GM23338 (cell line): Measurements from ENCODE around the gene GZMB. TPM values are rescaled to one million over a fixed set of nuclear protein-coding genes. Genes with fewer than 3 reads are reported as not detected.

ENCODE experiments used
- ATAC-seq: fragments of 200-7000 bp; cut with Tn5 transposase; 3 replicates; pipeline ENCODE4 v1.9.1; 2020
- DNase-seq: peaks from one replicate; pipeline ENCODE4 v3.0.0-alpha.2; 2015; ENCODE audit warnings: low spot score
- H2AFZ ChIP-seq: fragments of 200-600 bp; sonication (generic); 2 replicates; pipeline ENCODE4 v1.8.0; 2016; ENCODE audit warnings: antibody characterized with exemption, mild to moderate bottlenecking, moderate library complexity
- H3F3A ChIP-seq: fragments of 200-600 bp; sonication (generic); replicated peaks from 2 replicates; pipeline ENCODE4 v1.8.0; 2017; ENCODE audit warnings: antibody characterized with exemption, mixed run types, low read depth
- H3K27ac ChIP-seq: fragments of 200-600 bp; sonication (generic); 2 replicates; pipeline ENCODE4 v1.6.1; 2016; ENCODE audit warnings: low read depth
- H3K27me3 ChIP-seq: fragments of 200-600 bp; sonication (generic); 2 replicates; pipeline ENCODE4 v1.8.0; 2016; ENCODE audit warnings: mild to moderate bottlenecking, mixed run types, moderate library complexity; ENCODE audit not compliant: insufficient read depth
- H3K36me3 ChIP-seq: fragments of 200-600 bp; sonication (generic); 2 replicates; pipeline ENCODE4 v1.8.0; 2016; ENCODE audit warnings: mild to moderate bottlenecking; ENCODE audit not compliant: insufficient read depth
- H3K4me1 ChIP-seq: fragments of 200-600 bp; sonication (generic); 2 replicates; pipeline ENCODE4 v1.8.0; 2016; ENCODE audit warnings: mild to moderate bottlenecking, moderate library complexity; ENCODE audit not compliant: insufficient read depth
- H3K4me2 ChIP-seq: fragments of 200-600 bp; sonication (generic); 2 replicates; pipeline ENCODE4 v1.7.1; 2017; ENCODE audit warnings: mixed run types
- H3K4me3 ChIP-seq: fragments of 200-600 bp; sonication (generic); 2 replicates; pipeline ENCODE4 v1.6.1; 2016; ENCODE audit warnings: mixed run types
- H3K79me2 ChIP-seq: fragments of 200-600 bp; sonication (generic); replicated peaks from 2 replicates; pipeline ENCODE4 v1.8.0; 2017; ENCODE audit warnings: mild to moderate bottlenecking; ENCODE audit not compliant: insufficient read depth
- H3K9me2 ChIP-seq: fragments of 200-600 bp; sonication (generic); 2 replicates; pipeline ENCODE4 v1.8.0; 2017; ENCODE audit not compliant: insufficient read depth
- H4K20me1 ChIP-seq: fragments of 200-600 bp; sonication (generic); replicated peaks from 2 replicates; pipeline ENCODE4 v1.8.0; 2017; ENCODE audit warnings: mild to moderate bottlenecking; ENCODE audit not compliant: insufficient read depth
- H3K27ac Mint-ChIP-seq: 2 replicates; pipeline ENCODE4 v1.8.0; 2020; ENCODE audit warnings: inconsistent platforms, mild to moderate bottlenecking, moderate library complexity, mixed read lengths
- H3K27me3 Mint-ChIP-seq: 3 replicates; pipeline ENCODE4 v1.8.0; 2022; ENCODE audit warnings: low read depth, mild to moderate bottlenecking, moderate library complexity, mixed read lengths, inconsistent platforms; ENCODE audit not compliant: insufficient read depth, poor library complexity
- H3K36me3 Mint-ChIP-seq: 3 replicates; pipeline ENCODE4 v1.8.0; 2021; ENCODE audit warnings: low read depth, mild to moderate bottlenecking, inconsistent platforms, moderate library complexity, mixed read lengths
- H3K4me1 Mint-ChIP-seq: 3 replicates; pipeline ENCODE4 v1.8.0; 2020; ENCODE audit warnings: mild to moderate bottlenecking, inconsistent platforms, mixed read lengths
- H3K4me3 Mint-ChIP-seq: 3 replicates; pipeline ENCODE4 v1.8.0; 2021; ENCODE audit warnings: moderate library complexity, mild to moderate bottlenecking, inconsistent platforms, mixed read lengths
- H3K9me3 Mint-ChIP-seq: 3 replicates; pipeline ENCODE4 v1.8.0; 2020; ENCODE audit warnings: moderate library complexity, mild to moderate bottlenecking, inconsistent platforms, mixed read lengths
- CREB1 ChIP-seq: fragments of 250-450 bp; sonication (Bioruptor Pico); IDR thresholded peaks from 2 replicates; pipeline ENCODE4 v1.5.0; 2020; ENCODE audit warnings: low read depth, mild to moderate bottlenecking, moderate library complexity
- CTCF ChIP-seq, 2 experiments: fragments of 200-600 bp in 1 of 2; sonication (generic) in 1 of 2; conservative IDR thresholded peaks; 2 replicates each; pipeline versions ENCODE4 v1.5.1 to v1.6.1; 2016 to 2017; ENCODE audit warnings: antibody characterized with exemption in 2 of 2, low read depth in 2 of 2, mild to moderate bottlenecking in 2 of 2, moderate library complexity in 1 of 2
- ETS1 ChIP-seq: IDR thresholded peaks from 2 replicates; pipeline ENCODE4 v1.6.1; 2016; ENCODE audit warnings: antibody characterized with exemption
- EZH2 ChIP-seq: fragments of 200-600 bp; sonication (generic); IDR thresholded peaks from one replicate; pipeline ENCODE4 v1.8.0; 2017; ENCODE audit warnings: antibody characterized with exemption, mild to moderate bottlenecking, low read depth; ENCODE audit not compliant: unreplicated experiment
- EZH2phosphoT487 ChIP-seq: fragments of 200-600 bp; sonication (generic); IDR thresholded peaks from one replicate; pipeline ENCODE4 v1.8.1; 2018; ENCODE audit warnings: antibody characterized with exemption; ENCODE audit not compliant: unreplicated experiment
- JUNB ChIP-seq: IDR thresholded peaks from one replicate; pipeline ENCODE4 v1.6.1; 2016; ENCODE audit warnings: antibody characterized with exemption; ENCODE audit not compliant: unreplicated experiment
- NANOG ChIP-seq: IDR thresholded peaks from 2 replicates; pipeline ENCODE4 v1.6.1; 2016; ENCODE audit warnings: antibody characterized with exemption, borderline replicate concordance
- POLR2AphosphoS5 ChIP-seq: IDR thresholded peaks from 2 replicates; pipeline ENCODE4 v1.6.1; 2016; ENCODE audit warnings: antibody characterized with exemption, low read depth
- REST ChIP-seq: IDR thresholded peaks from one replicate; pipeline ENCODE4 v1.6.1; 2018; ENCODE audit warnings: antibody characterized with exemption; ENCODE audit not compliant: unreplicated experiment
- ZNF331 ChIP-seq: fragments of 250-450 bp; sonication (Bioruptor Pico); IDR thresholded peaks from 2 replicates; pipeline ENCODE4 v1.5.0; 2020; ENCODE audit warnings: low read depth, mild to moderate bottlenecking, moderate library complexity
- ZNF462 ChIP-seq: fragments of 250-450 bp; sonication (Bioruptor Pico); IDR thresholded peaks from 2 replicates; pipeline ENCODE4 v1.5.0; 2020; ENCODE audit warnings: mild to moderate bottlenecking, moderate library complexity
- polyA plus RNA-seq: library from polyadenylated mRNA; unstranded; fragments of >200 nt; fragmentation: Nextera tagmentation; extraction: Ambion mirVana; gene quantifications from 2 replicates; pipeline ENCODE4 v1.2.1, GENCODE V29; 2016
- total RNA-seq: library from RNA; depleted of rRNA; stranded (reverse); fragments of >200 nt; shearing (Covaris generic); gene quantifications from 2 replicates; pipeline ENCODE4 v1.2.3, GENCODE V29; 2014

Gene GZMB
- total and polyA plus RNA-seq, 2 experiments from 2014 or later = not detected

- TF ChIP-seq CREB1 (CRISPR knock-in tag) (no peak), EZH2phosphoT487 (no peak), CTCF (conservative IDR thresholded peaks at IDR 0.05; ENCODE audit: low read depth in 2 of 2) (no peak)
These were observed 39.1 kb upstream of the GZMB start (continued) for GRCh38 chr14:24673059-24673458.

GRCh38 chr14:24670594-24670993, 36.6 kb upstream of the GZMB start:
- peaks cover 3% of the 10 kb centered on the region; the same call in 1 of the 3 replicates for H3K4me1 Mint-ChIP-seq
- Histone ChIP-seq H3K4me3 (no peak overlapping the region), H3K27me3 (no peaks in the 10 kb centered on the region), H3F3A (no peaks in the 10 kb centered on the region), H3K4me2 (no peak overlapping the region), H4K20me1 (no peaks in the 10 kb centered on the region), H3K36me3 (no peaks in the 10 kb centered on the region), H3K27ac (no peak overlapping the region), H2AFZ (no peak overlapping the region), H3K9me2 (no peaks in the 10 kb centered on the region), H3K4me1 (no peaks in the 10 kb centered on the region), H3K79me2 (no peaks in the 10 kb centered on the region)
- ATAC-seq (no peak), DNase-seq (no peak)
- no peak for TF ChIP-seq REST
- TF ChIP-seq NANOG = no peak
- no peak for TF ChIP-seq ETS1
- TF ChIP-seq ZNF331 (CRISPR knock-in tag) = no peak
- no peak for TF ChIP-seq POLR2AphosphoS5
- no peak for TF ChIP-seq CREB1 (CRISPR knock-in tag)
- no peak for TF ChIP-seq JUNB
- TF ChIP-seq ZNF462 (CRISPR knock-in tag) = no peak
- TF ChIP-seq EZH2 = no peak
- H3K36me3 Mint-ChIP-seq = no peaks in the 10 kb centered on the region
- peaks cover 3% of the 10 kb centered on the region for H3K27me3 Mint-ChIP-seq
- H3K27ac Mint-ChIP-seq = no peak overlapping the region
- H3K9me3 Mint-ChIP-seq = no peaks in the 10 kb centered on the region
- H3K4me3 Mint-ChIP-seq = no peak overlapping the region
